Neural progenitor cell (in vitro differentiated cells): ENCODE data around the gene RMDN2. TPM values are rescaled to one million over a fixed set of nuclear protein-coding genes. Genes with fewer than 3 reads are reported as not detected.

Source experiments
- DNase-seq: peaks from one replicate; pipeline ENCODE4 v3.0.0-alpha.2; 2016; ENCODE audit warnings: low spot score
- H2AFZ ChIP-seq: fragments of 200-600 bp; sonication (generic); replicated peaks from 2 replicates; pipeline ENCODE4 v1.6.1; 2016; ENCODE audit warnings: antibody characterized with exemption
- H3F3A ChIP-seq: fragments of 200-600 bp; sonication (generic); 2 replicates; pipeline ENCODE4 v1.6.1; 2016; ENCODE audit warnings: antibody characterized with exemption, low read depth
- H3K27ac ChIP-seq: fragments of 200-600 bp; sonication (generic); 2 replicates; pipeline ENCODE4 v1.5.1; 2016; ENCODE audit warnings: mild to moderate bottlenecking
- H3K27me3 ChIP-seq: fragments of 200-600 bp; sonication (generic); 2 replicates; pipeline ENCODE4 v1.6.1; 2016; ENCODE audit warnings: mild to moderate bottlenecking, moderate library complexity
- H3K36me3 ChIP-seq: fragments of 200-600 bp; sonication (generic); 2 replicates; pipeline ENCODE4 v1.5.1; 2016
- H3K4me1 ChIP-seq: fragments of 200-600 bp; sonication (generic); 2 replicates; pipeline ENCODE4 v1.6.1; 2016; ENCODE audit warnings: mixed run types
- H3K4me2 ChIP-seq: fragments of 200-600 bp; sonication (generic); 2 replicates; pipeline ENCODE4 v1.6.1; 2016
- H3K4me3 ChIP-seq: fragments of 200-600 bp; sonication (generic); 2 replicates; pipeline ENCODE4 v1.5.1; 2016
- H3K79me2 ChIP-seq: fragments of 200-600 bp; sonication (generic); 2 replicates; pipeline ENCODE4 v1.6.1; 2016; ENCODE audit warnings: low read depth
- H3K9ac ChIP-seq: fragments of 200-600 bp; sonication (generic); 2 replicates; pipeline ENCODE4 v1.6.1; 2016
- H3K9me3 ChIP-seq: fragments of 200-600 bp; sonication (generic); 2 replicates; pipeline ENCODE4 v1.5.1; 2016; ENCODE audit warnings: low read depth
- H4K20me1 ChIP-seq: fragments of 200-600 bp; sonication (generic); 2 replicates; pipeline ENCODE4 v1.6.1; 2016; ENCODE audit warnings: low read depth
- H3K27ac Mint-ChIP-seq: 3 replicates; pipeline ENCODE4 v1.8.0; 2021; ENCODE audit warnings: mixed read lengths
- H3K27me3 Mint-ChIP-seq: 2 replicates; pipeline ENCODE4 v1.8.0; 2022; ENCODE audit warnings: low read depth, mild to moderate bottlenecking, inconsistent platforms, moderate library complexity, mixed read lengths; ENCODE audit not compliant: insufficient read depth
- H3K36me3 Mint-ChIP-seq: 3 replicates; pipeline ENCODE4 v1.8.0; 2021; ENCODE audit warnings: mixed read lengths
- H3K4me1 Mint-ChIP-seq: 3 replicates; pipeline ENCODE4 v1.8.0; 2021; ENCODE audit warnings: mixed read lengths
- H3K4me3 Mint-ChIP-seq: 3 replicates; pipeline ENCODE4 v1.8.0; 2021; ENCODE audit warnings: mild to moderate bottlenecking, moderate library complexity, mixed read lengths
- H3K9me3 Mint-ChIP-seq: 3 replicates; pipeline ENCODE4 v1.8.0; 2020; ENCODE audit warnings: mixed read lengths
- CTCF ChIP-seq: fragments of 200-600 bp; sonication (generic); IDR thresholded peaks from 2 replicates; pipeline ENCODE4 v1.5.1; 2017; ENCODE audit warnings: antibody characterized with exemption, mild to moderate bottlenecking
- EZH2 ChIP-seq: fragments of 200-600 bp; sonication (generic); IDR thresholded peaks from 2 replicates; pipeline ENCODE4 v1.6.1; 2017; ENCODE audit warnings: antibody characterized with exemption, mild to moderate bottlenecking, moderate library complexity
- EZH2phosphoT487 ChIP-seq: fragments of 200-600 bp; sonication (generic); IDR thresholded peaks from 2 replicates; pipeline ENCODE4 v1.6.1; 2017; ENCODE audit warnings: antibody characterized with exemption
- total RNA-seq: library from RNA; depleted of rRNA; stranded (reverse); fragments of >200 nt; gene quantifications from 2 replicates; pipeline ENCODE4 v1.2.3, GENCODE V29; 2015; ENCODE audit warnings: low replicate concordance

The RMDN2 gene
- total RNA-seq, 1 donor from 2014 or later, result 10.3 TPM

DNA sequence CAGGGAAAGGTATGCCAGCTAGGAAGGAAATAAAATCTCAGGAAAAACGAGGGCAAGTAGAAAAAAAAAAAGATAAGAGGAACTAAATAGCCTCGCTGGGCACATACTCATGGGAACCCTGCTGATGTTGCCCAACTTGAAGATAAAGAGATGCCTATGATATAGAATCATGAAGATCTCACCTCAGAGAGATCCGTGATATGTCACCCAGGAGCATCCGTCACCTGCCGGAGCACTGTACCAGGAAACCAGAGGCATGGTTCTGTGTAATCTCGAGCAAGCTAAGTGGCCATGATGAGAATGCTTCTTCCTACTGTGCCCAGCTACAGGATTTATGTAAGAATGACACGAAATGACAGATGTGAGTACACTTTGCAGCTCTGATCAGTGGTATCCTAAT, 110.9 kb downstream of the RMDN2 start:
- H3K27ac Mint-ChIP-seq, result no peak overlapping the region
- H3K4me3 Mint-ChIP-seq, result no peak overlapping the region

DNA sequence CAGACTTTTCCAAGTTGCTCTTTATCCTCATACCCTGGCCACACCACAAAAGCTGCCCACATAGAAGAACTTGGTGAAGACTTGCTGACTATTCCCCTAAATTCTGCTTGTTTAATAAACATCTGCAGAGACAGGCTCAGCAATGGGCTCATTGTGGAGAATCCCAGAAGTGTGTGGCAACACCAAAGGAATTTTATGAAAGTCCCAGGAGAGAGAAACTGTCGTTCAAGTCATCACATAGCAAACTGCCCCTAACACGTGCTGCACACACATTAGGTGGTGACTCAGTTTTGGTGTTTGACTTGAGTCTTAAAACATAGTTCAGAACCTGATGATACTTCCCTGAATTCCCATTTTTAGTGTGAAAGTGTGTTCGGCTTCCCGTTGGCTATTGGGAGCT, 112.2 kb downstream of the RMDN2 start:
- no peak for DNase-seq

More for the DNA sequence above, 110.9 kb downstream of the RMDN2 start:
- DNase-seq, result no peak
- Mint-ChIP-seq H3K27me3 (peaks cover 3% of the 10 kb centered on the region), H3K9me3 (no peaks in the 10 kb centered on the region), H3K36me3 (no peaks in the 10 kb centered on the region), H3K4me1 (peaks cover 16% of the 10 kb centered on the region)
- H3K4me3 ChIP-seq, result no peak overlapping the region
- H2AFZ ChIP-seq, result no peak overlapping the region
- H3K9me3 ChIP-seq, result no peaks in the 10 kb centered on the region
- no peak overlapping the region for H3K9ac ChIP-seq
- no peak overlapping the region for H3K4me2 ChIP-seq
- no peaks in the 10 kb centered on the region for H4K20me1 ChIP-seq
- H3K27ac ChIP-seq, result no peak overlapping the region
- H3K79me2 ChIP-seq, result no peaks in the 10 kb centered on the region
- no peaks in the 10 kb centered on the region for H3K36me3 ChIP-seq
- peaks cover 14% of the 10 kb centered on the region for H3F3A ChIP-seq
- no peaks in the 10 kb centered on the region for H3K4me1 ChIP-seq
- TF ChIP-seq CTCF, result no peak
- peaks cover 6% of the 10 kb centered on the region for H3K27me3 ChIP-seq

GRCh38 chr2:38037757-38038621, 112.9 kb downstream of the RMDN2 start:
- Mint-ChIP-seq H3K27ac (peak overlapping the region; percentile 70), H3K36me3 (no peaks in the 10 kb centered on the region), H3K9me3 (no peaks in the 10 kb centered on the region), H3K4me1 (peaks cover 16% of the 10 kb centered on the region), H3K4me3 (peak overlapping the region; percentile 70), H3K27me3 (no peaks in the 10 kb centered on the region)
- H3K4me3 ChIP-seq, result peak overlapping the region; percentile 15
- H3K27ac ChIP-seq, result no peak overlapping the region
- peaks cover 6% of the 10 kb centered on the region for H3K27me3 ChIP-seq
- peak overlapping the region; percentile 95 for H2AFZ ChIP-seq
- no peak overlapping the region for H3K9ac ChIP-seq
- H3K4me2 ChIP-seq, result peak overlapping the region; percentile 50
- no peaks in the 10 kb centered on the region for H3K36me3 ChIP-seq
- no peaks in the 10 kb centered on the region for H3K79me2 ChIP-seq
- H4K20me1 ChIP-seq, result no peaks in the 10 kb centered on the region
- no peaks in the 10 kb centered on the region for H3K9me3 ChIP-seq
- no peaks in the 10 kb centered on the region for H3K4me1 ChIP-seq
- DNase-seq, result peak; percentile 74
- TF ChIP-seq EZH2 (no peak), EZH2phosphoT487 (no peak), CTCF (peak; percentile 44)
- H3F3A ChIP-seq, result peaks cover 14% of the 10 kb centered on the region

More for the DNA sequence above, 112.2 kb downstream of the RMDN2 start:
- Histone ChIP-seq H3F3A (peaks cover 14% of the 10 kb centered on the region), H3K36me3 (no peaks in the 10 kb centered on the region), H2AFZ (peak overlapping the region; percentile 95), H3K9ac (no peak overlapping the region), H3K79me2 (no peaks in the 10 kb centered on the region), H4K20me1 (no peaks in the 10 kb centered on the region), H3K27me3 (peaks cover 6% of the 10 kb centered on the region), H3K9me3 (no peaks in the 10 kb centered on the region), H3K4me1 (no peaks in the 10 kb centered on the region), H3K4me3 (no peak overlapping the region), H3K4me2 (no peak overlapping the region), H3K27ac (no peak overlapping the region)
- no peak overlapping the region for H3K4me3 Mint-ChIP-seq
- no peaks in the 10 kb centered on the region for H3K27me3 Mint-ChIP-seq
- peaks cover 16% of the 10 kb centered on the region for H3K4me1 Mint-ChIP-seq
- H3K27ac Mint-ChIP-seq, result no peak overlapping the region
- TF ChIP-seq EZH2phosphoT487 (no peak), EZH2 (no peak), CTCF (no peak)
- H3K9me3 Mint-ChIP-seq, result no peaks in the 10 kb centered on the region
- H3K36me3 Mint-ChIP-seq, result no peaks in the 10 kb centered on the region
